NCI-H2227 treated with DMSO at 0.1 percent for 48 hours (cell line): ENCODE data around the gene PRLHR.

Source experiments
- DNase-seq: peaks from one replicate; lab custom pipeline; 2025; lab: John Stamatoyannopoulos, UW

PRLHR gene

GRCh38 chr10:118587881-118588651 is 7.4 kb downstream of the PRLHR start:
- no peak for DNase-seq

GRCh38 chr10:118586911-118587310 is 8.5 kb downstream of the PRLHR start:
- DNase-seq = no peak

- DNase-seq = no peak
These were observed 9.7 kb downstream of the PRLHR start for GRCh38 chr10:118585794-118586193.

GRCh38 chr10:118585234-118585633 is 10.2 kb downstream of the PRLHR start:
- no peak for DNase-seq

GRCh38 chr10:118584181-118584954 is 11.1 kb downstream of the PRLHR start:
- DNase-seq = no peak

- no peak for DNase-seq
These were observed 11.8 kb downstream of the PRLHR start for GRCh38 chr10:118583611-118584010.

GRCh38 chr10:118582511-118582910 is 12.9 kb downstream of the PRLHR start:
- no peak for DNase-seq

GRCh38 chr10:118581340-118581739 is 14.1 kb downstream of the PRLHR start:
- DNase-seq = no peak

- DNase-seq = no peak
These were observed 14.7 kb downstream of the PRLHR start for GRCh38 chr10:118580702-118581101.

- no peak for DNase-seq
These were observed 21.9 kb downstream of the PRLHR start for GRCh38 chr10:118573512-118573911.

- DNase-seq = no peak
These were observed 23.0 kb downstream of the PRLHR start for GRCh38 chr10:118572256-118573041.

- no peak for DNase-seq
These were observed 24.3 kb downstream of the PRLHR start for GRCh38 chr10:118571123-118571522.

GRCh38 chr10:118570591-118570990 is 24.9 kb downstream of the PRLHR start:
- DNase-seq = no peak

GRCh38 chr10:118569882-118570252 is 25.6 kb downstream of the PRLHR start:
- no peak for DNase-seq

- DNase-seq = no peak
These were observed 26.1 kb downstream of the PRLHR start for GRCh38 chr10:118569241-118569881.

GRCh38 chr10:118568327-118568848 is 27.1 kb downstream of the PRLHR start:
- peak; percentile 33 for DNase-seq

- no peak for DNase-seq
These were observed 27.7 kb downstream of the PRLHR start for GRCh38 chr10:118567701-118568248.

GRCh38 chr10:118566911-118567310 is 28.5 kb downstream of the PRLHR start:
- no peak for DNase-seq

- no peak for DNase-seq
These were observed 30.0 kb downstream of the PRLHR start for GRCh38 chr10:118565301-118566075.

GRCh38 chr10:118564652-118565051 is 30.8 kb downstream of the PRLHR start:
- no peak for DNase-seq

GRCh38 chr10:118564114-118564513 is 31.3 kb downstream of the PRLHR start:
- DNase-seq = no peak
